Nephron (organoid): Measurements from ENCODE around the gene SYT5.

ENCODE experiments used
- H3K27ac Mint-ChIP-seq, 3 experiments: 2 replicates each; pipeline ENCODE4 v1.8.0; 2020; ENCODE audit warnings: mixed read lengths in 3 of 3, mild to moderate bottlenecking in 2 of 3, moderate library complexity in 1 of 3
- H3K27me3 Mint-ChIP-seq: 2 replicates; pipeline ENCODE4 v1.8.0; 2021; ENCODE audit warnings: low read depth, mild to moderate bottlenecking, moderate library complexity, mixed read lengths
- H3K36me3 Mint-ChIP-seq: 2 replicates; pipeline ENCODE4 v1.8.0; 2020; ENCODE audit warnings: low read depth, mixed read lengths
- H3K4me1 Mint-ChIP-seq: 2 replicates; pipeline ENCODE4 v1.8.0; 2020; ENCODE audit warnings: mixed read lengths
- H3K4me3 Mint-ChIP-seq, 3 experiments: 2 replicates each; pipeline ENCODE4 v1.8.0; 2020; ENCODE audit warnings: mild to moderate bottlenecking in 3 of 3, mixed read lengths in 3 of 3, moderate library complexity in 2 of 3
- H3K9me3 Mint-ChIP-seq: 2 replicates; pipeline ENCODE4 v1.8.0; 2020; ENCODE audit warnings: mixed read lengths
- CTCF ChIP-seq, 3 experiments: fragments of 200-600 bp; sonication (generic); IDR thresholded peaks; one replicate each; pipeline ENCODE4 v1.5.0; 2021; ENCODE audit warnings: antibody characterized with exemption in 3 of 3; ENCODE audit not compliant: unreplicated experiment in 3 of 3

The SYT5 gene

GRCh38 chr19:55198651-55199050 lies 18.6 kb upstream of the SYT5 start:
- no peak overlapping the region for H3K4me3 Mint-ChIP-seq
- TF ChIP-seq CTCF (IDR thresholded peaks at IDR 0.05; ENCODE audit: unreplicated experiment in 3 of 3) = no peak
- peaks cover 22% of the 10 kb centered on the region for H3K27me3 Mint-ChIP-seq
- H3K4me1 Mint-ChIP-seq = no peaks in the 10 kb centered on the region
- no peak overlapping the region for H3K27ac Mint-ChIP-seq
- H3K36me3 Mint-ChIP-seq = no peaks in the 10 kb centered on the region
- H3K9me3 Mint-ChIP-seq = no peaks in the 10 kb centered on the region

GRCh38 chr19:55197528-55197927 lies 17.4 kb upstream of the SYT5 start:
- Mint-ChIP-seq H3K36me3 (no peaks in the 10 kb centered on the region), H3K4me3 (no peak overlapping the region), H3K4me1 (no peaks in the 10 kb centered on the region)

GRCh38 chr19:55196803-55197202 lies 16.7 kb upstream of the SYT5 start:
- Mint-ChIP-seq H3K4me3 (no peak overlapping the region), H3K27me3 (peaks cover 28% of the 10 kb centered on the region), H3K36me3 (no peaks in the 10 kb centered on the region), H3K9me3 (no peaks in the 10 kb centered on the region), H3K27ac (no peak overlapping the region), H3K4me1 (no peaks in the 10 kb centered on the region)
- TF ChIP-seq CTCF (IDR thresholded peaks at IDR 0.05; ENCODE audit: unreplicated experiment in 3 of 3) = no peak

More at GRCh38 chr19:55197528-55197927, 17.4 kb upstream of the SYT5 start:
- Mint-ChIP-seq H3K27me3 (peaks cover 23% of the 10 kb centered on the region), H3K27ac (no peak overlapping the region), H3K9me3 (no peaks in the 10 kb centered on the region)
- TF ChIP-seq CTCF (IDR thresholded peaks at IDR 0.05; ENCODE audit: unreplicated experiment in 3 of 3) = no peak

- Mint-ChIP-seq H3K36me3 (no peaks in the 10 kb centered on the region), H3K27ac (no peak overlapping the region), H3K9me3 (no peaks in the 10 kb centered on the region), H3K4me3 (no peak overlapping the region), H3K27me3 (peaks cover 40% of the 10 kb centered on the region), H3K4me1 (no peaks in the 10 kb centered on the region)
- TF ChIP-seq CTCF (IDR thresholded peaks at IDR 0.05; ENCODE audit: unreplicated experiment in 3 of 3) = no peak
These were observed 13.4 kb upstream of the SYT5 start for GRCh38 chr19:55193481-55193880.

- Mint-ChIP-seq H3K4me3 (no peak overlapping the region), H3K27ac (no peak overlapping the region), H3K9me3 (no peaks in the 10 kb centered on the region), H3K4me1 (no peaks in the 10 kb centered on the region), H3K36me3 (no peaks in the 10 kb centered on the region), H3K27me3 (peaks cover 55% of the 10 kb centered on the region)
- TF ChIP-seq CTCF (IDR thresholded peaks at IDR 0.05; ENCODE audit: unreplicated experiment in 3 of 3) = no peak
These were observed 9.3 kb upstream of the SYT5 start for GRCh38 chr19:55189403-55189835.

GRCh38 chr19:55188625-55189024 lies 8.5 kb upstream of the SYT5 start:
- Mint-ChIP-seq H3K27me3 (peaks cover 57% of the 10 kb centered on the region), H3K9me3 (no peaks in the 10 kb centered on the region), H3K4me1 (no peaks in the 10 kb centered on the region), H3K4me3 (no peak overlapping the region), H3K27ac (no peak overlapping the region), H3K36me3 (no peaks in the 10 kb centered on the region)
- no peak for TF ChIP-seq CTCF (IDR thresholded peaks at IDR 0.05; ENCODE audit: unreplicated experiment in 3 of 3)
